ENCODE measurements around the gene FGD3. TPM values are rescaled to one million over a fixed set of nuclear protein-coding genes. Genes with fewer than 3 reads are reported as not detected.

The FGD3 gene
- total RNA-seq, 2 experiments from 2014 or later, result 104 to 107 TPM

- POLR2A ChIA-PET, result no interaction called here
- Mint-ChIP-seq H3K27me3 (ENCODE audit: low read depth) (peaks cover 8% of the 10 kb centered on the region), H3K4me3 (no peak overlapping the region), H3K27ac (no peak overlapping the region), H3K4me1 (ENCODE audit: low read depth) (peaks cover 29% of the 10 kb centered on the region), H3K36me3 (ENCODE audit: low read depth) (peaks cover 5% of the 10 kb centered on the region), H3K9me3 (ENCODE audit: insufficient read depth) (no peaks in the 10 kb centered on the region)
- DNase-seq (no peak), ATAC-seq (no peak)
- CTCF ChIA-PET, result no interaction called here
Observed at GRCh38 chr9:92945796-92946195, 1.5 kb upstream of the FGD3 start.

- DNase-seq (no peak), ATAC-seq (no peak)
- no peak overlapping the region for H3K27ac Mint-ChIP-seq
- peaks cover 8% of the 10 kb centered on the region for H3K27me3 Mint-ChIP-seq (ENCODE audit: low read depth)
- peak overlapping the region; percentile 76 for H3K4me3 Mint-ChIP-seq
- peaks cover 45% of the 10 kb centered on the region for H3K4me1 Mint-ChIP-seq (ENCODE audit: low read depth)
- H3K36me3 Mint-ChIP-seq (ENCODE audit: low read depth), result peaks cover 5% of the 10 kb centered on the region
- CTCF ChIA-PET, result interaction anchor here (1.3 kb wide), 1 partner anchor 188 kb away, joined by 3 read pairs; no protein-coding TSS in a partner anchor
- H3K9me3 Mint-ChIP-seq (ENCODE audit: insufficient read depth), result no peaks in the 10 kb centered on the region
- POLR2A ChIA-PET, result interaction anchor here (1.1 to 1.2 kb wide), 2 partner anchors 16 to 150 kb away, joined by 3 to 4 read pairs; no protein-coding TSS in a partner anchor
Observed at GRCh38 chr9:92948038-92948534, 763 bp downstream of the FGD3 start.

- ChIA-PET POLR2A (interaction anchor here (1.1 kb wide), 1 partner anchor 15 kb away, joined by 4 read pairs; no protein-coding TSS in a partner anchor), CTCF (interaction anchor here (1.3 kb wide), 1 partner anchor 188 kb away, joined by 3 read pairs; no protein-coding TSS in a partner anchor)
- Mint-ChIP-seq H3K4me1 (ENCODE audit: low read depth) (peaks cover 50% of the 10 kb centered on the region), H3K9me3 (ENCODE audit: insufficient read depth) (no peaks in the 10 kb centered on the region), H3K4me3 (peak overlapping the region; percentile 7), H3K27ac (no peak overlapping the region), H3K27me3 (ENCODE audit: low read depth) (peaks cover 8% of the 10 kb centered on the region), H3K36me3 (ENCODE audit: low read depth) (peaks cover 5% of the 10 kb centered on the region)
- DNase-seq (no peak), ATAC-seq (no peak)
Observed at GRCh38 chr9:92948632-92949031, 1.3 kb downstream of the FGD3 start.

GRCh38 chr9:92949266-92949982 is 2.1 kb downstream of the FGD3 start:
- H3K36me3 Mint-ChIP-seq (ENCODE audit: low read depth), result peaks cover 5% of the 10 kb centered on the region
- POLR2A ChIA-PET, result interaction anchor here (1.2 kb wide), 1 partner anchor 15 kb away, joined by 3 read pairs; no protein-coding TSS in a partner anchor
- H3K9me3 Mint-ChIP-seq (ENCODE audit: insufficient read depth), result no peaks in the 10 kb centered on the region
- CTCF ChIA-PET, result interaction anchor here (1.3 kb wide), 1 partner anchor 187 kb away, joined by 3 read pairs; no protein-coding TSS in a partner anchor
- no peak overlapping the region for H3K4me3 Mint-ChIP-seq
- DNase-seq, result no peak
- H3K4me1 Mint-ChIP-seq (ENCODE audit: low read depth), result peaks cover 58% of the 10 kb centered on the region
- ATAC-seq, result no peak
- H3K27ac Mint-ChIP-seq, result no peak overlapping the region
- peaks cover 8% of the 10 kb centered on the region for H3K27me3 Mint-ChIP-seq (ENCODE audit: low read depth)

- no peak overlapping the region for H3K27ac Mint-ChIP-seq
- POLR2A ChIA-PET, result interaction anchor here (1.2 kb wide), 1 partner anchor 14 kb away, joined by 3 read pairs; no protein-coding TSS in a partner anchor
- CTCF ChIA-PET, result no interaction called here
Observed at GRCh38 chr9:92950359-92950955, 3.1 kb downstream of the FGD3 start.

GRCh38 chr9:92952906-92953610 is 5.7 kb downstream of the FGD3 start:
- Mint-ChIP-seq H3K4me3 (peak overlapping the region; percentile 73), H3K4me1 (ENCODE audit: low read depth) (peaks cover 72% of the 10 kb centered on the region), H3K27me3 (ENCODE audit: low read depth) (peaks cover 5% of the 10 kb centered on the region), H3K27ac (peak overlapping the region; percentile 93), H3K9me3 (ENCODE audit: insufficient read depth) (no peaks in the 10 kb centered on the region), H3K36me3 (ENCODE audit: low read depth) (no peaks in the 10 kb centered on the region)
- ChIA-PET POLR2A (interaction anchor here (3.0 kb wide), 1 partner anchor 12 kb away, joined by 34 read pairs; no protein-coding TSS in a partner anchor), CTCF (interaction anchor here (1.1 to 6.8 kb wide), 5 partner anchors 10 to 162 kb away, joined by 3 to 52 read pairs (median 4); no protein-coding TSS in a partner anchor)
- DNase-seq, result no peak
- ATAC-seq, result no peak

More at GRCh38 chr9:92950359-92950955, 3.1 kb downstream of the FGD3 start:
- Mint-ChIP-seq H3K27me3 (ENCODE audit: low read depth) (peaks cover 8% of the 10 kb centered on the region), H3K4me1 (ENCODE audit: low read depth) (peaks cover 67% of the 10 kb centered on the region), H3K9me3 (ENCODE audit: insufficient read depth) (no peaks in the 10 kb centered on the region), H3K36me3 (ENCODE audit: low read depth) (peaks cover 5% of the 10 kb centered on the region), H3K4me3 (no peak overlapping the region)
- DNase-seq (no peak), ATAC-seq (no peak)

GRCh38 chr9:92954049-92954861 is 6.9 kb downstream of the FGD3 start:
- ChIA-PET CTCF (interaction anchor here (0.7 to 6.8 kb wide), 10 partner anchors 10 to 500 kb away, joined by 3 to 52 read pairs (median 4); no protein-coding TSS in a partner anchor), POLR2A (interaction anchor here (0.6 to 3.0 kb wide), 9 partner anchors 10 to 179 kb away, joined by 3 to 34 read pairs (median 4); partner anchors contain the start of gene NINJ1)
- DNase-seq (peak; percentile 86), ATAC-seq (peak; percentile 89)
- H3K27ac Mint-ChIP-seq, result peak overlapping the region; percentile 93
- H3K4me3 Mint-ChIP-seq, result peak overlapping the region; percentile 73
- H3K27me3 Mint-ChIP-seq (ENCODE audit: low read depth), result peaks cover 3% of the 10 kb centered on the region
- peaks cover 74% of the 10 kb centered on the region for H3K4me1 Mint-ChIP-seq (ENCODE audit: low read depth)
- H3K36me3 Mint-ChIP-seq (ENCODE audit: low read depth), result no peaks in the 10 kb centered on the region
- H3K9me3 Mint-ChIP-seq (ENCODE audit: insufficient read depth), result no peaks in the 10 kb centered on the region

- Mint-ChIP-seq H3K27me3 (ENCODE audit: low read depth) (no peaks in the 10 kb centered on the region), H3K4me1 (ENCODE audit: low read depth) (peaks cover 71% of the 10 kb centered on the region), H3K9me3 (ENCODE audit: insufficient read depth) (no peaks in the 10 kb centered on the region), H3K4me3 (peak overlapping the region; percentile 38), H3K36me3 (ENCODE audit: low read depth) (no peaks in the 10 kb centered on the region), H3K27ac (peak overlapping the region; percentile 93)
- DNase-seq, result no peak
- CTCF ChIA-PET, result interaction anchor here (0.7 to 6.8 kb wide), 7 partner anchors 9 to 499 kb away, joined by 3 to 52 read pairs (median 4); no protein-coding TSS in a partner anchor
- no peak for ATAC-seq
- POLR2A ChIA-PET, result interaction anchor here (0.6 to 3.0 kb wide), 8 partner anchors 10 to 179 kb away, joined by 3 to 34 read pairs (median 4); partner anchors contain the start of gene NINJ1
Observed at GRCh38 chr9:92954886-92955285, 7.6 kb downstream of the FGD3 start.

GRCh38 chr9:92960561-92961290 is 13.4 kb downstream of the FGD3 start:
- ATAC-seq, result no peak
- ChIA-PET CTCF (no interaction called here), POLR2A (no interaction called here)
- Mint-ChIP-seq H3K4me3 (no peak overlapping the region), H3K36me3 (ENCODE audit: low read depth) (peaks cover 32% of the 10 kb centered on the region), H3K27ac (peak overlapping the region; percentile 94), H3K9me3 (ENCODE audit: insufficient read depth) (peaks cover 7% of the 10 kb centered on the region), H3K27me3 (ENCODE audit: low read depth) (no peaks in the 10 kb centered on the region), H3K4me1 (ENCODE audit: low read depth) (peaks cover 60% of the 10 kb centered on the region)
- DNase-seq, result no peak

- peak overlapping the region; percentile 94 for H3K27ac Mint-ChIP-seq
- ATAC-seq (no peak), DNase-seq (peak; percentile 64)
- no peaks in the 10 kb centered on the region for H3K27me3 Mint-ChIP-seq (ENCODE audit: low read depth)
- peak overlapping the region; percentile 58 for H3K4me3 Mint-ChIP-seq
- peaks cover 50% of the 10 kb centered on the region for H3K4me1 Mint-ChIP-seq (ENCODE audit: low read depth)
- ChIA-PET CTCF (no interaction called here), POLR2A (no interaction called here)
- H3K9me3 Mint-ChIP-seq (ENCODE audit: insufficient read depth), result peaks cover 7% of the 10 kb centered on the region
- peaks cover 42% of the 10 kb centered on the region for H3K36me3 Mint-ChIP-seq (ENCODE audit: low read depth)
Observed at GRCh38 chr9:92961627-92962302, 14.4 kb downstream of the FGD3 start.

Data from activated CD8-positive, alpha-beta T cell treated with anti-CD3 and anti-CD28 coated beads, Interleukin-2, amount 10 ng/mL, durations not matched to agents 7 days and 5 days (primary cell).